Body of pancreas (tissue), 4 donors: ENCODE measurements around the gene TTC7B.

Experiments
- CTCF ChIP-seq, 7 experiments: fragments of 450-650 bp in 4 of 7; fragments of 200-600 bp in 3 of 7; sonication (generic) in 3 of 7; IDR thresholded peaks; one replicate each; pipeline ENCODE4 v1.5.1; 2016 to 2019; ENCODE audit warnings: antibody characterized with exemption in 7 of 7
- POLR2A ChIP-seq, 3 donors: fragments of 450-650 bp; IDR thresholded peaks; one replicate each; pipeline ENCODE4 v1.6.1; 2016; ENCODE audit warnings: antibody characterized with exemption in 3 of 3, mild to moderate bottlenecking in 2 of 3

GRCh38 chr14:90545966-90546751 lies 270.1 kb downstream of the TTC7B start:
- TF ChIP-seq CTCF (IDR thresholded peaks at IDR 0.05), result no peak
- TF ChIP-seq POLR2A (IDR thresholded peaks at IDR 0.05), result peak in 1 of 3 donors; percentile 4
